Daoy (cell line): Measurements from ENCODE around the gene PRKRA. TPM values are rescaled to one million over a fixed set of nuclear protein-coding genes. Genes with fewer than 3 reads are reported as not detected.
"Not testable (repeated sequence)": the region's sequence is repeated elsewhere in the genome, so short reads cannot be mapped to it uniquely, and the experiment has no call there.

Experiments used
- DNase-seq: peaks from one replicate; pipeline ENCODE4 v3.0.0-alpha.2; 2015; ENCODE audit warnings: low read depth
- total RNA-seq: library from RNA; depleted of rRNA; stranded (reverse); fragments of >200 nt; shearing (Covaris generic); gene quantifications from 2 replicates; pipeline ENCODE4 v1.2.3, GENCODE V29; 2014; rRNA removed

PRKRA gene
- 27.7 and 32.8 TPM in 2 replicates for total RNA-seq

GRCh38 chr2:178450774-178451525, at the start of gene PRKRA, which contains the start of gene PJVK:
PRKRA (minus strand) TSS chr2:178451175; CDS start chr2:178451030, 145 bp downstream.
PJVK (plus strand) TSS chr2:178451378; CDS start chr2:178453410, 2,032 bp downstream.
- DNase-seq: peak; percentile 97

GRCh38 chr2:178499640-178500039, 48.7 kb upstream of the PRKRA start:
- DNase-seq: no peak

- DNase-seq: no peak
Measured at GRCh38 chr2:178498137-178498536, 47.2 kb upstream of the PRKRA start.

- DNase-seq: no peak
Measured at GRCh38 chr2:178496049-178496448, 45.1 kb upstream of the PRKRA start.

DNA sequence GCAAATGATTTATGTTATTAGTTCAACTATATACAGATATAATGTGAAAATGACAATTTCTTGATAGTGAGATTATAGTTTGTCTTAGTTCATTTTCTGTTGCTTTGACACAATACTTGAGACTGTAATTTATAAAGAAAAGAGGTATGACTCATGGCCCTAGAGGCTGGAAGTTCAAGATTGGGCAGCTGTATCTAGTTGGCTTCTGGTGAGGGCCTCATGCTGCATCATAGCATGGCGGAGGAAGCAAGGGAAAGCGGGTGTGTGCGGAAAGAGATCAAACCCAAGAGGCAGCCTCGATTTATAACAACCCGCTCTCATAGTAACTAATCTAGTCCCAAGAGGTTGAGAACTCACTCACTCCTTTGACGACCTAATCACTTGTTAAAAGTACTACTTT, 40.6 kb upstream of the PRKRA start:
- DNase-seq: no peak

GRCh38 chr2:178485356-178485755, 34.4 kb upstream of the PRKRA start:
- no peak for DNase-seq

DNA sequence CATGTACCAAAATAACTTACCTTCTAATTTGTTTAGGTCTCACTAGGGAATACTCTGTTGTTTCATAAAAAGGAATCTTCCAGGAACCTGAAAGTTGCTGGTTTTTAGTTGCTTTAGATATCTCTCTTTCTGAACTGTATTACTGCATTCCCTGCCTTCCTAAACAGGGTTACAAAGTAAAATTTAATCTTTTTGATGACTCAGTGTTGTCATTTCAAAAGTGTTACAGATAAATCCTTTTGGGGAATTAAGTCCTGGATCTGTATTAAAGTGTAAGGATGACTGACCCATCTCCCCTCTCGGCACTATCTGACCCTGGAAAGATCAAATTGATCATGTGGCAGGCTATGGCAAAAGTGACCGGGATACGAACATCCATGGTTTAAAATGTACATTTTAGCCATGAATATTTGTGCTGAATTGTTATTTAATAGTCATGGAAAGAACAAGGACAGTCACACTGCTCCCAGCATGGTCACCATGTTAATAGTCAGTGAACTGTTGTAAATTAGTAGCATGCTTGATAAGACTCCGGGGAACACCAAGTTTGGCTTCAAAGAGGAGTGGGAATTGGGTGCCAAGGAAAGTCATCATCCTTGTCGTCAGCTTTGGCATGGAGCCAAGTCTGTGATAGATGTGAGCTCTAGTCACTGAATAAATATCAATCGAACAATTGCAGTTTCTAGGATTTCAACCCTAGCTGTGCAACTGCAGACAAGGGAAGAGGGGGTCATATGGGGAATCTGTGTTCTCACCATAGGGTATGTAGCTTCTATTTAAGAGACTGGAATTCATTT, 33.5 kb upstream of the PRKRA start:
- peak; percentile 62 for DNase-seq

DNA sequence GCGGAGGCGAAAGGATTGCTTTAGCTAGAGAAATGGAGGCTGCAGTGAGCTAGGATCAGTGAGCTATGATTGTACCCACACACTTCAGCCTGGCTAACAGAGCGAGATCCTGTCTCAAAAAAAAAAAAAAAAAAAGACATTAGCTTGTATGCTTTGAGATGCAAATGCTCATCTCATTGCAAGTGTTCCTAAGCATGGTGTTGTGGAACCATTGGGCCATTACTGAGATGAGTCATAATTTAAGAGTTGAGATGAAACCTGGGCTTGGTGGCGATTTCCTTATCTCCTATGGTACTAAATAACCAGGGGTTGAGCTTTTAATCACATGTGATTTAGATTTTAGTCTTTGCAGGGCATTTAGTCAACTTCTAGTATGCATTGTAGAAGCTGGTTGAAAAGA, 31.5 kb upstream of the PRKRA start:
- peak; percentile 7 for DNase-seq

DNA sequence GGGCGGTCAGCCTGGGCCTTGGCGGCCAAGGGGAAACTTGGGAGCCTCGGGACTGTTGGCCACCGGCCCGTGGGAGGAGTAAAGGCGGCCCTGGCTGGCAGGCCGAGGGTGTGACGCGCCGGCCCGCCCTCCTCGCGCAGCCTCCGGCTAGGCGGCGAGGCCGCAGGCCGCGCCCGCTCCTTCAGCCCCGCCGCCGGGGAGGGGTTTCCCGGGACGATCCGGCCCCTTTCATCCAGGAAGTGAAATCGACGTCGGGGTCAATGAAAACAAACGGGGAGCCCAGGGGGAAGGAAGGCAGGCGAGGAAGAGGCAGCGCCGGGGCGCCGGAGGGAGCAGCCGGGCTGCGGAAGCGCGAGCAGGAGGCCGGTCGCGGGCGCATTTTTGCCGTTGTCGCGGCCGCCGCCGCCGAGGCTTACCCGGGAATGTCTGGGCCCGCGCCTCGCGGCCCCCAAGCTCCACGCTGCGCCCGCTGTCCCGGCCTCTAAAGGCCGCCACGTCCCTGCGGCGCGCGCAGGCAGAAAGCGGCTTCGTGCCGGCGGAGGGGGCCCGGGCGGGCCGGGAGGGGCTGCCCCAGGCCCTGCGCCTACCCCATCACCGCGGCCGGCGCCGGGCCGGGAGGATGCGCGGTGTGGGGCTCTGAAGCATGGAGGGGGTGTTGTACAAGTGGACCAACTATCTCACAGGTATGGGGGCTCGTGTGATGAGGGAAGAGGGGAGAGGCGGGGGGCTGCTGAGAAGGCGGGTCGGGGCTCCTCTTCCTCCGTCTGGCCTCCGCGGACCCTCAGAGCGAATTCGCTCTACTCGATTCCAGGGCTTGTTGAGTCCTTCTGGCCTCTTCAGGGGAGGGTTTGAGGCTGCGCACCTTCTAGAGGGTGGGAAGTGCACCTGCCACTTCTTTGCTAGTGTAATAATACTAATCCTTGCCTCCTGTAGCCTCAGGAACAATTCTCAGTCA, 29.5 kb upstream of the PRKRA start, which contains the start of gene PLEKHA3:
Gene PLEKHA3, plus strand, starts transcription at position 231 of the 955 bp plus-strand sequence. Its CDS starts 413 bp downstream, at position 644.
- peak; percentile 97 for DNase-seq

DNA sequence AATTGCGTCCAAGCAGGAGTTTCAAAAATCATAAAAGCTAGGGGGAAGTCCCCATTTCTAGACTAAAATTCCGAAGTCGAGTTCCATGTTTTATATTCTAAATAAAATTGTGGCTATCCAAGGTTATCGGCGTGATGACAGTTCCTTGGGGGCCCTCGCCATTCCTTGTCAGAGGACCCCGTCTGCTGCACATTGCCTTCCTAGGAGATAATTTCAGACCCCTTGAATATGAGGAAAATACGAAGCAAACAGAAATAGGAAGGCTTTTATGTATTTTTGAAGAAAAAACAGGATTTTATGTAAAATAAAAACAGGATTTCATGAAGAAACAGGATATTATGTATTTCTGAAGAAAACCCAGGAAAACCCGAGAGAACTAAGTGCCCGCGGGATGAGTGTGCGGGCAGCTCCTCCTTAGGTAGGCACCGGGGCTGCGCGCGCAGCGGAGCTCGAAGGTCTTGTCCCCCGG, 28.8 kb upstream of the PRKRA start:
- DNase-seq: no peak

GRCh38 chr2:178479275-178479616, 28.3 kb upstream of the PRKRA start:
- DNase-seq: no peak

- DNase-seq: peak; percentile 83
Measured at GRCh38 chr2:178478439-178479274, 27.7 kb upstream of the PRKRA start, which contains the start of gene FKBP7. FKBP7 (minus strand) TSS chr2:178478600; CDS start chr2:178478499, 101 bp downstream.

DNA sequence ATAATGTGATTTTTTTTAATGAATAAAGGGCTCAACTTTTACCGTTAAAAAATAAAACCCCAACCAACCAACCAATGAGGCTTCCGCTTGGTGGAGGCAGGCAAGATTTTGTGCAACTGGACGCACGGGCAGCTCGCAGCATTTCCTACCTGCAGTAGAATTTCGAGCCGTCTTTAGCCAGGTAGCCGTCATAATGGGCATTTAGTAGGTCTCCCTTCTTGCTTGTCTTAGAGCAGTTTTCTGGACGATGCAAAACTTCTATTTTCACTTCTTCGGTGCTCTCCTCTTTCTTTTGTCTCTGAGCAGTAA, 27.1 kb upstream of the PRKRA start:
- DNase-seq: no peak

GRCh38 chr2:178477443-178478129, 26.6 kb upstream of the PRKRA start:
- no peak for DNase-seq

DNA sequence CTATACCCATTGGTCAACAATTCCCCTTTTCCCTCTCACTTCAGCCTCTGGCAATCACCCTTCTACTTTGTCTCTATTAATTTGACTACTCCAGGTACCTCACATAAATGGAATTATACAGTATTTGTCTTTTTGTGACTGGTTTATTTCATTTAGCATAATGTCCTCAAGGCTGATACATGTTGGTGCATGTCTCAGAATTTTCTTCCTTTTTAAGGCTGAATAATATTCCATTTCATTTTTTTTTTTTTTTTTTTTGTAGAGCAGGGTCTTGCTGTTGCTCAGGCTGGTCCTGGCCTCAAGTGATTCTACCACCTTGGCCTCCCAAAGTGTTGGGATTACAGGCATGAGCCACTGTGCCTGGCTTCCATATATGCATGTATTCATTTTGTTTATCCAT, 25.5 kb upstream of the PRKRA start:
- no peak for DNase-seq

GRCh38 chr2:178474560-178474959, 23.6 kb upstream of the PRKRA start:
- no peak for DNase-seq

DNA sequence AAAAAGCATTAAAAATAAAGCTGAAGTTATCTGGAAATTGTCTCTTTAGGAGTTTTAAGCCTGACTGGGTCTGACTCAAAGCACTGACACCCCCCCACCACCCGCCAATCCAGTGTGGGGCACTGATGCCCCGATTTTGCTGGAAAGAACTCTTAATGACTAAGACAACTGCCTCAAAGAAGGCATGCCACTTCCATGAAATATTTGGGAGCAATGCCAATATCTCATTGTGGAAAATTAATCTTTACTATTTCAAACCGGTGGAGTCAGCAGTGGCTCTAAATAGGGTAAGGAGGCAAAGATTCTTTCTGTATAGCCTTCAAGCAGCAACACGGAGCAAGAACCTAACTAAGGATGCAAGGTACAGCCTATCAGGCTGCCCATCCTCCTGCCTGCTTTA, 23.0 kb upstream of the PRKRA start:
- DNase-seq: no peak

DNA sequence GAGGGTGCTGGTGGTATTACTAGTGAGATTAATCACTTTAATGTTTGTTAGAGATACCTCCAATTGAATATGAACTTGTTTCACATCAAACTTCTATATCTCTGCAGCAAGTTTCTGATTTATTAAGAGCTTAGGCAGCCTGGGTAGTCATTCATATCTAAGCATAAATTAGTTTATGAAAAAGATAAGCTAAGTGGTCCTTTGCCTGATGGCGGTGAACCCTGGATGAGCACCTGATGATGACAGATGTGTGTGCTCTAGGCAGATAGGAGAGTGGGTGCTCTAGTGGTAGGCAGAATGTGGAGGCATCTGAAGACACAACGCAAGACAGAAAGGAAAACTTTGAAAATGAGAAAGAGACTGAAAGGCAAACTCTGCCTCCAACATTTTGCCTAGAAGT, 22.4 kb upstream of the PRKRA start:
- DNase-seq: no peak

GRCh38 chr2:178471313-178471712, 20.3 kb upstream of the PRKRA start:
- DNase-seq: not testable (repeated sequence)

DNA sequence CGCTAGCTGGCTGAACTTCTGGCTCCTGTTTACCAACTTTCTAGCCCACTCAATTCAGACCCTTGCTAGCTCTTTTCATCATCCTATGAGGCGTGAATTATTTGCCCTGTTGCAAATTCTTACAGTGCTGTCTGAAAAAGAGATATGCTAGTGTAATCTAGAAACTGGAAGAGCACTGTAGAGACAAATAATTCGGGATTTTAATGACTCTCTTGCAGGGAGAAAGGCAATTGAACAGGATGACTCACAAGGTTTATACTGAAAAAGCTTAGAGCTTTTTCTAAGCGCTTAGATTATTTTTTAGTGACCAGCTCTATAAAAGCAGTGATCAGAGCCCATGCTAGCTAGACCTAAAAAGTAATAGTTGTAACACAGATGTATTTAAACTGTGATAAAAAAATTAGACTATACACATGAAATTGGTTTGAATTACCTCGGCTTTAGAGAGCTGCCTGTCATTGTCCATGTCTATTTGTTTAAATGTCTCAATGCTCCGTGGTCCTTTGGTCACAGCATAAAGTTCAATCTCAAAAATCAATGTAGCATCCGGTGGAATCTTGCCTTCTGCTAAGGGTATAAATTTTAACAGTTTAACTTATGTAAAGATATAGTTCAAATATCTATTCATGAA, 18.4 kb upstream of the PRKRA start:
- DNase-seq: no peak
